GM23248 (cell line): Measurements from ENCODE around the gene SF3B5. TPM values are rescaled to one million over a fixed set of nuclear protein-coding genes. Genes with fewer than 3 reads are reported as not detected.
A peak's percentile ranks its signal among the peaks of the same experiment; 100 is the strongest.

Experiments
- DNase-seq: peaks from one replicate; pipeline ENCODE4 v3.0.0-alpha.2; 2015
- H2AFZ ChIP-seq: fragments of 200-600 bp; sonication (generic); 2 replicates; pipeline ENCODE4 v1.6.1; 2016; ENCODE audit warnings: antibody characterized with exemption
- H3F3A ChIP-seq: fragments of 200-600 bp; sonication (generic); 2 replicates; pipeline ENCODE4 v1.6.1; 2016; ENCODE audit warnings: mild to moderate bottlenecking, antibody characterized with exemption, mixed run types; ENCODE audit not compliant: insufficient read depth
- H3K27ac ChIP-seq: fragments of 200-600 bp; sonication (generic); 2 replicates; pipeline ENCODE4 v1.5.1; 2016; ENCODE audit warnings: mild to moderate bottlenecking
- H3K27me3 ChIP-seq: fragments of 200-600 bp; sonication (generic); replicated peaks from 2 replicates; pipeline ENCODE4 v1.6.1; 2016; ENCODE audit warnings: mild to moderate bottlenecking; ENCODE audit not compliant: insufficient read depth
- H3K36me3 ChIP-seq: fragments of 200-600 bp; sonication (generic); 2 replicates; pipeline ENCODE4 v1.6.1; 2016; ENCODE audit warnings: low read depth, mild to moderate bottlenecking
- H3K4me1 ChIP-seq: fragments of 200-600 bp; sonication (generic); 2 replicates; pipeline ENCODE4 v1.6.1; 2016; ENCODE audit warnings: mild to moderate bottlenecking; ENCODE audit not compliant: insufficient read depth
- H3K4me2 ChIP-seq: fragments of 200-600 bp; sonication (generic); one replicate; pipeline ENCODE4 v1.6.1; 2016; ENCODE audit warnings: mild to moderate bottlenecking; ENCODE audit not compliant: unreplicated experiment
- H3K4me3 ChIP-seq: fragments of 200-600 bp; sonication (generic); 2 replicates; pipeline ENCODE4 v1.5.1; 2016; ENCODE audit warnings: mild to moderate bottlenecking
- H3K79me2 ChIP-seq: fragments of 200-600 bp; sonication (generic); 2 replicates; pipeline ENCODE4 v1.6.1; 2016; ENCODE audit warnings: mild to moderate bottlenecking; ENCODE audit not compliant: insufficient read depth
- H3K9ac ChIP-seq: fragments of 200-600 bp; sonication (generic); 2 replicates; pipeline ENCODE4 v1.6.1; 2016; ENCODE audit warnings: mild to moderate bottlenecking
- H3K9me2 ChIP-seq: fragments of 200-600 bp; sonication (generic); 2 replicates; pipeline ENCODE4 v1.6.1; 2016; ENCODE audit warnings: mixed run types, mild to moderate bottlenecking, moderate library complexity; ENCODE audit not compliant: insufficient read depth
- H3K9me3 ChIP-seq: fragments of 200-600 bp; sonication (generic); one replicate; pipeline ENCODE4 v1.6.1; 2017; ENCODE audit warnings: low read depth
- H4K20me1 ChIP-seq: fragments of 200-600 bp; sonication (generic); 2 replicates; pipeline ENCODE4 v1.6.0; 2016; ENCODE audit not compliant: insufficient read depth
- EZH2 ChIP-seq: fragments of 200-600 bp; sonication (generic); IDR thresholded peaks from 2 replicates; pipeline ENCODE4 v1.6.1; 2018; ENCODE audit warnings: antibody characterized with exemption, mild to moderate bottlenecking; ENCODE audit not compliant: insufficient read depth, poor library complexity, severe bottlenecking
- EZH2phosphoT487 ChIP-seq: fragments of 200-600 bp; sonication (generic); IDR thresholded peaks from 2 replicates; pipeline ENCODE4 v1.6.1; 2018; ENCODE audit warnings: antibody characterized with exemption, moderate library complexity, mild to moderate bottlenecking, low read depth; ENCODE audit not compliant: insufficient read depth
- WGBS, 2 experiments: methylation state at CpG; one replicate each; pipeline ENCODE4 v1.1.6; 2015 to 2017; ENCODE audit warnings: low lambda C conversion rate in 2 of 2, low coverage in 1 of 2; ENCODE audit errors: missing lambda C conversion rate in 2 of 2; 5-methylcytosine and 5-hydroxymethylcytosine counted together
- in situ Hi-C: fragments of 300-500 bp; cut with MboI; formaldehyde crosslinking; loops from 2 replicates; pipeline ENCODE4 v1.15.0; 2020
- polyA plus RNA-seq: library from polyadenylated mRNA; unstranded; fragments of >200 nt; fragmentation: Nextera tagmentation; extraction: Ambion mirVana; gene quantifications from 2 replicates; pipeline ENCODE4 v1.2.1, GENCODE V29; 2016
- total RNA-seq: library from RNA; depleted of rRNA; stranded (reverse); fragments of >200 nt; shearing (Covaris generic); gene quantifications from 2 replicates; pipeline ENCODE4 v1.2.3, GENCODE V29; 2014

SF3B5 gene
- total and polyA plus RNA-seq, 2 experiments from 2014 or later: 137 to 197 TPM

- Histone ChIP-seq H3K9me3 (no peaks in the 10 kb centered on the region), H3K4me3 (no peak overlapping the region), H3F3A (no peaks in the 10 kb centered on the region), H3K27me3 (peaks cover 57% of the 10 kb centered on the region), H2AFZ (no peak overlapping the region), H4K20me1 (no peaks in the 10 kb centered on the region), H3K9ac (no peak overlapping the region), H3K36me3 (no peaks in the 10 kb centered on the region), H3K4me1 (no peaks in the 10 kb centered on the region), H3K27ac (no peak overlapping the region), H3K79me2 (no peaks in the 10 kb centered on the region), H3K4me2 (no peak overlapping the region), H3K9me2 (no peaks in the 10 kb centered on the region)
- in situ Hi-C loops: no loop called here
- TF ChIP-seq EZH2phosphoT487 (no peak), EZH2 (no peak)
- 32 to 35% methylated on average over 4 of the region's 4 CpGs for WGBS, 2 experiments
- DNase-seq: no peak
Measured at GRCh38 chr6:144066255-144066654, 29.1 kb downstream of the SF3B5 start.

GRCh38 chr6:144065213-144065660 lies 30.1 kb downstream of the SF3B5 start:
- in situ Hi-C loops: no loop called here
- WGBS, 2 experiments: 67 to 72% methylated on average over 9 of the region's 9 CpGs
- Histone ChIP-seq H3K27ac (no peak overlapping the region), H3K9ac (no peak overlapping the region), H3K9me3 (no peaks in the 10 kb centered on the region), H3K9me2 (no peaks in the 10 kb centered on the region), H3K4me1 (no peaks in the 10 kb centered on the region), H4K20me1 (no peaks in the 10 kb centered on the region), H2AFZ (no peak overlapping the region; the same call in 1 of the 2 replicates), H3K27me3 (peaks cover 63% of the 10 kb centered on the region), H3K36me3 (no peaks in the 10 kb centered on the region), H3K4me3 (no peak overlapping the region; the same call in 1 of the 2 replicates), H3F3A (no peaks in the 10 kb centered on the region), H3K79me2 (no peaks in the 10 kb centered on the region), H3K4me2 (peak overlapping the region; percentile 90)
- no peak for TF ChIP-seq EZH2phosphoT487
- TF ChIP-seq EZH2: peak; percentile 35
- DNase-seq: no peak

GRCh38 chr6:144064402-144065212 lies 30.8 kb downstream of the SF3B5 start:
- no peak overlapping the region for H3K27ac ChIP-seq
- H3K4me1 ChIP-seq: no peaks in the 10 kb centered on the region
- WGBS, 2 experiments: 9% methylated on average over 43 to 47 of the region's 57 CpGs
- H3K9me3 ChIP-seq: no peaks in the 10 kb centered on the region
- no peaks in the 10 kb centered on the region for H3K79me2 ChIP-seq
- H3K4me3 ChIP-seq: peak overlapping the region; percentile 78
- peak overlapping the region; percentile 28; the same call in 1 of the 2 replicates for H3K9ac ChIP-seq
- peak overlapping the region; percentile 90 for H3K4me2 ChIP-seq
- peaks cover 63% of the 10 kb centered on the region for H3K27me3 ChIP-seq
- no peaks in the 10 kb centered on the region for H4K20me1 ChIP-seq
- TF ChIP-seq EZH2 (peak; percentile 91), EZH2phosphoT487 (no peak)
- in situ Hi-C loops: no loop called here
- peak; percentile 43 for DNase-seq
- no peaks in the 10 kb centered on the region for H3K9me2 ChIP-seq
- no peaks in the 10 kb centered on the region for H3K36me3 ChIP-seq
- no peaks in the 10 kb centered on the region for H3F3A ChIP-seq
- H2AFZ ChIP-seq: peak overlapping the region; percentile 84

GRCh38 chr6:144063744-144064401 lies 31.5 kb downstream of the SF3B5 start:
- Histone ChIP-seq H4K20me1 (no peaks in the 10 kb centered on the region), H3K36me3 (no peaks in the 10 kb centered on the region), H3K9me3 (no peaks in the 10 kb centered on the region), H3K4me2 (peak overlapping the region; percentile 90), H3K27me3 (peaks cover 59% of the 10 kb centered on the region), H3K4me3 (peak overlapping the region; percentile 78), H3K4me1 (no peaks in the 10 kb centered on the region), H3K9me2 (no peaks in the 10 kb centered on the region), H3F3A (no peaks in the 10 kb centered on the region), H3K27ac (no peak overlapping the region), H3K9ac (peak overlapping the region; percentile 28), H2AFZ (peak overlapping the region; percentile 84), H3K79me2 (no peaks in the 10 kb centered on the region)
- DNase-seq: peak; percentile 67
- WGBS, 2 experiments: 1 to 2% methylated on average over 46 to 51 of the region's 72 CpGs
- TF ChIP-seq EZH2 (no peak), EZH2phosphoT487 (no peak)
- in situ Hi-C loops: no loop called here
